GM04504 (cell line): ENCODE measurements around the gene XXYLT1.
A peak's percentile ranks its signal among the peaks of the same experiment; 100 is the strongest.

Source experiments
- DNase-seq: peaks from one replicate; pipeline ENCODE4 v3.0.0-alpha.2; 2012; ENCODE audit warnings: low read depth

The XXYLT1 gene

DNA sequence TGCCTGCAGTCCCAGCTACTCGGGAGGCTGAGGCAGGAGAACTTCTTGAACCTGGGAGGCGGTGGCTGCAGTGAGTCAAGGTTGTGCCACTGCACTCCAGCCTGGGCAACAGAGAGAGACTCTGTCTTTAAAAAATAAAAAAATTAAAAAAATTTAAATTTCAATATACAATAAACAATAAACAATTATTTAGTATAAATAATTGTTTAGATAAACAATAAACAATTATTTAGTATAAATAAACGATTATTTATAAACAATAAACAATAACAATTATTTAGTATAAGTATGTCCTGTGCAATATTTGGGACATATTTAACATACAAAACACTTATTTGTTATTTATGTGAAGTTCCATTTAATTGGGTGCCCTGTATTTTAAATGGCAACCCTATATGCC, 119.6 kb downstream of the XXYLT1 start:
- DNase-seq: no peak

GRCh38 chr3:195150181-195151118, 120.5 kb downstream of the XXYLT1 start:
- DNase-seq: no peak

DNA sequence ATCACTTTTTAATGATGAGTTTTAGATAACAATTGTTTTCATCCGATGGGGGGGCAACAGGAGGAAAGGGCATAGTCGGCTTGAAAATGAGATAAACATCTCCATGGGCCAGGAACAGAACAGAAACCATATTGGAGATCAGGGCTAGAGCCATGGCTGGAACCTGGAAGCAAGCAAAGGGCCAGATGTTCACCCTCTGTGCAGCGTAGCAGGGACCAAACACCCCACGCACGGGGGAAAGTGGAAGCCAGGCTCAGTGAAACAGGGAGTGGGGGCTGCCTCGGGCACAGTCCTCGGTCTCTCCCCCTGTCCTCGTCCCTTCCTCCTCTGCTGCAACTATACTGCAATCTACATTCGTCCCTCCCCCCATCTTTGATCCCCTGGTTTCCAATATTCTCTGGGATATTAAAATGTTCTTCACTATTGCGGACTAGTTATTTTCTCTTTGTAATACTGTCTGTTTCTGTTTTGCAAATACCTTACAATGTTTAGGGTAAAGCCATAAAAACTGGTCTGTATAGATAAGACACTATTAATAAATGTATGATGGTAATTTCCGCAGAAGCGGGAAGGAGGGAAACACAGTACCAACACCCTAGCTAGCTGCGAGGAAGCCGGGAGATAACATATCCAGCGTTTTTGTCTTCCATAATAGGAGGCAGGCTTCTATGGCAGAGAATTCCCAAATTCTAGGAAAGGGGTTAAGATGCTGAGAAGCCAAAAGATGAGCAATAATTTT, 121.5 kb downstream of the XXYLT1 start:
- no peak for DNase-seq

GRCh38 chr3:195148549-195148948, 122.4 kb downstream of the XXYLT1 start:
- peak; percentile 54 for DNase-seq

DNA sequence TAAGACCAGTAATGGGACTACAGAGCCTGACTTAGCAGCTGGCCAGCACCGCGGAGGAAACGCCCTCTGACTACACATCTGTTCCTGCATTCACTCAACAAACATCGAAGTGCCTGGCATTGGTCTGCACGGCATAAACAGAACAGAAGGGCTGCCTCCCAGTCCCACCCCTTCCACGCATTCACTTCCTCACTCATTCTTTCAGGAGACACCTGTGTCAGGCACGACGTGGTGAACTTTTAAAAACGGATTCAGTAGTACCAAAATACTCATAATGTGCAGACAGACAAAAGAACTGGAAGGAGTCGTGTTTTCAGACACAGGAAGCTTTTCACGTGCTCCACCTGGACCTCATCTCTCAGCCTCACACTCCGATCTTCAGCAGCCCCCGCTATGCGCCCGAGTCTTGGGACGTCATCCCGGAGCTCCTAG, 123.3 kb downstream of the XXYLT1 start:
- DNase-seq: no peak

GRCh38 chr3:195146131-195146530, 124.8 kb downstream of the XXYLT1 start:
- no peak for DNase-seq

DNA sequence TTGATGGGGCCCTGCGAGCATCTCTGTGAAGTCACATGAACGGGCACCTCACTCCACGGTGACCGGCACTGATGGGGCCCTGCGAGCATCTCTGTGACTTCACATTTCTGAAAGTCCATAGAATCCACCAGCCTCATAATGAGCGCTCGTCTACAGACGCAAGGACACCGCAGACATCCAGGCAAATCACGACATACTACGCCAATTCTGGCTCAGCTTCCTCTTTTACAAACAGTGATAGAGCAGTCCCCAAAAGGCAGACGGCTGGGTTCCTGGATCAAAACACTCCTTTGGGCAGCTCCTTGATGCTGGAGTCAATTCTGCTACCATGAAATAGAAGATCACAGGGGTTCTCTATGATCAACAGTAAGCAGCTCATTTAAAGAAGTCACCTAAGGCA, 125.4 kb downstream of the XXYLT1 start:
- no peak for DNase-seq

DNA sequence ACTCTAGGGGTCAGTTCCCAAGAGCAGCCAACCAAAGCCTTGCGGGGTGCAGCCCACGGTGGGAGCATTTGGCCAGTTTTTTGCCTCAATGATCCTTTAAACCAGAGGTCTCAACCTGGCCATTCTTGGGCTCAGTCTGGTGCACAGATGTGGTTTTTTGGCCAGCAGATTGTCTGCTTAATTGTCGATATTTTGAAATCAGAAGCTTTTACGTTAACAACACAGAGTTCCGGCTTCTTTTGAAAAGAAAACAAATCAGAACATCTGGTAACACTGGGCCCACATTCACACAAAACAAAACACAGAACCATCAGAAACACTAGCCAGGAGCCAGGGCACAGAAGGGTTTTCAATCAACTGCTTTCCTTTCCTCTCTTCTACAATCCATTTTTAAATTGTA, 127.7 kb downstream of the XXYLT1 start:
- DNase-seq: no peak

DNA sequence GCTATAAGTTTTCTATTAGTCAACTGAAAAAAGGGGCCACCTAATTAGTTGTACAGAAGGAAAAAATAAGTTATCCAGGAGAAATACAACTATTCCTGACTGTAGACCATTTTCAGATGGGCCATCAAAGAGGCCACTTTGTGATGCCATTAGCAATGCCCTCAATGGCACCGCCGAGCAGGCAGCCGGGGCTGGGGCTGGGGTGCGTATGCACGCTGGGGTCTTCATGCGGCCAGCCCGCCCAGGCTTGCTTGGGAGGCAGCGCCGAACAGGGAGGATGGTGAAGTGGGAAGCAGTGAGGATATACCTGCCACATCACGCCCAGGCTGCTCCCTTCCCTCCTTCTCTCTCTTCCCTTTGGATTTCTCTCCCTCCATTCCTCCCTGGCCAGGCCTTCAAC, 128.4 kb downstream of the XXYLT1 start:
- DNase-seq: no peak

- no peak for DNase-seq
Measured at GRCh38 chr3:195140816-195141793, 129.9 kb downstream of the XXYLT1 start.

DNA sequence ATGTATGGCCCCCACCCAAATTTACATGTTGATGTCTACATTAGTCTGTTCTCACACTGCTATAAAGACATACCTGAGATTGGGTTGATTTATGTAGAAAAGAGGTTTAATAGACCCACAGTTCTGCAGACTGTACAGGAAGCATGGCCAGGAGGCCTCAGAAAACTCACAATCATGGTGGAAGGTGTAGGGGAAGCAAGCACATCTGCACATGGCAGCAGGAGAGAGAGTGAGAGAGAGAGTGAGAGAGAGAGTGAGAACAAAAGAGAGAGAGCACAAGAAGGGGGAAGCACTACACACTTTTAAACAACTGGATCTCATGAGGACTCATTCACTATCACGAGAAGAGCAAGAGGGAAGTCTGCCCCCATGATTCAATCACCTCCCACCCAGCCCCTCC, 130.5 kb downstream of the XXYLT1 start:
- DNase-seq: no peak

DNA sequence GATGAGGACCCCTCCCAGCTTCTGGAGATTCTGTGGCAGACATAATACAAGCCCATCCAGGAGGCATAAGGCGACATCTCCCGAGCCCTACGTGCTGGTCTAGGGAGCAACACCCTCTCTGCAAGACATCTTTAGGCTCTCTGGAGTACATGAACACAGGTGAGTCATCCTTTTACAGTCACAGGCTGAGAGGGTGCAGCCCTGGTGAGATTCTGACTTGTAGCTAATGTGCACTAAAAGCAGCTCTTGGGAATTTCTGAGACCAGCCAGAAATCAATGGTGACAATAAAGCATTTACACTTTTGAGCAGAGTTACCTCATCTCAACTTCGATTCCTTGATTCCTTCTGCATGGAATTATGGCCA, 131.1 kb downstream of the XXYLT1 start:
- no peak for DNase-seq

DNA sequence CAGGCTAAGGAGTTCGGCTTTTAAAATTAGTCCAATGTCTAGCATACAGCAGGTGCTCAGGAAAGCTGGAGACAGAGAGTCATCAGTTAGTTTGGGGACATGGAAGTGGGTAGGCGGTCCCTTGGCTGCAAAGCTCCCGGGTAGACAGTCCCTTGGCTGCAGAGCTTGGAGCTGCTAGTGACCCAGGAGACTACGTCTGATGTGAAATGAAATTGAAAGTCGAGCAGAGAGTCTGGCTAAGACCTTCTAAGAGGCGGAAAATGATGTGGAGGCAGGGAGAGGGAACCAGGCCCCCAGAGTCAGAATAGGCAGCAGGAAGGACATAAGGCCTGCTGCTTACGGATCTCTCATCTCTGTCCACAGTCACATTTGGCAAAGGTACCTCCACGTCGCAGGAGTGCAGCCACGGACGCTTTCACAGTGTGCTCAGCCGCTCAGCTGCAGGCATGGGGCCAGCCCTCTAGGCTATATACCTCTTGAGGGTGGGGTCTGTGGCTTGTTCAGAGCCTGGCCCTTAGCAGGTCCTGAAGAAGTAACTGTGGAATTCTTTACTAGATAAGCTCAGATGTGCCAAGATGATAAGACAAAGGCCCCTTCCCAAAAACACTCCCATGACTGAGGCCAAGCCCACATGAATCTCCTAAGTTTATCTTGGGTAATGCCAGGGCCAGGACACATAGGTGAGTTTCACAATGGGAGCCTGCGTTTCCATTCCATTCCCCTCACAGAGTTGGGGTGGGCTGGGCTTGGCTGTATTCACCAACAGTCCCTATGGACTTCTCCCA, 131.7 kb downstream of the XXYLT1 start:
- DNase-seq: no peak

GRCh38 chr3:195137638-195138588, 133.0 kb downstream of the XXYLT1 start:
- DNase-seq: no peak

DNA sequence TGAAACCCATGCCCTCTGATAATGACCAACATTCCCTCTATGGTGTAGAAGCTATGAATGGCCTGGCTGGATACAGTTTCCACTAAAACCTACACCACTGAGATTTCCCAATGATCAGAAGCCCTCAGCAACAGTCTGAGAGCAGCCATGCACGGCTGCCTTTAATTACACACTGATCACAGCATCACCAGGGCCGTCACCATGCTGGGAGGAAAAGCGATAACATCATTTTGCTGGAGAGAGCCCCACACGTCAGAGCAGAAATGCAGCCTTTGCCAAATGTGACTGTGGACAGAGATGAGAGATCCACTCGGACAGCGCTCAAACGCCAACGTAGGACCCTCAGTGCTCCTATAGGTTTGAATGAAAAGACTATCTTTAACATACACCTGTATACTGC, 135.0 kb downstream of the XXYLT1 start:
- DNase-seq: no peak

DNA sequence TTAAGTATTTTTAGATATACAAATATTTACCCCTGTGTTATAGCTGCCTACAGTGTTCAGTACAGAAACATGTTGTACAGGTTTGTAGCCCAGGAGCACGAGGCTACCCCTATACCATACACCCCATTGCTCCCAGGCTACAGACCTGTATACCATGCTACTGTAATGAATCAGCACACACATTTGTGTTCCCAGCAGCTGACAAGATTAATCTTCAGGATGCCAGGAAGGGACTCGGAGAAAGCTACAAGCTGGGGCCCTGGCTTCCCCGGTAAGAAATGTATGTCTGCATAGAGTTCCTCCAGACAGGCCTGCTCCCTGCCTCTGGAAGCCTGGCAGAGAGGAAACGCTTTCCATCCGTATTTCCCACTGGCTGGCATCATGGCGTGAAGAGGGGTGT, 136.5 kb downstream of the XXYLT1 start:
- DNase-seq: no peak

DNA sequence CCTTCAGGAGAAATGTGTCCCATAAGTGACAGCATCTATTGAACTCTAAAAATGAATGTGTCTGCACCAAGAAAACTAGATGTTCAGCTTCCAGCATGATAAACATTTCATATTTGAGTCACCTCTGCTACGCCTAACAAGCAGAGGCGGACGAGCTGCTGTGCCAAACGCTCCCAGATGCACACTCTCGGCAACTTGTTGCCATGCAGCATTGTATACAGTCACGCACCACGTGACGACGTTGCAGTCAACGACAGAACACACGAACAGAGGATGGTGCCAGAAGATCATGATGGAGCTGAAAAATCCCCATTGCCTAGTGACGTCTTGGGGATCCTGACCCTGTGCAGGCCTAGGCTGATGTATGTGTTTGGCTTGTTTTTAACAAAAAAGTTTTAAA, 137.5 kb downstream of the XXYLT1 start:
- peak; percentile 93 for DNase-seq

DNA sequence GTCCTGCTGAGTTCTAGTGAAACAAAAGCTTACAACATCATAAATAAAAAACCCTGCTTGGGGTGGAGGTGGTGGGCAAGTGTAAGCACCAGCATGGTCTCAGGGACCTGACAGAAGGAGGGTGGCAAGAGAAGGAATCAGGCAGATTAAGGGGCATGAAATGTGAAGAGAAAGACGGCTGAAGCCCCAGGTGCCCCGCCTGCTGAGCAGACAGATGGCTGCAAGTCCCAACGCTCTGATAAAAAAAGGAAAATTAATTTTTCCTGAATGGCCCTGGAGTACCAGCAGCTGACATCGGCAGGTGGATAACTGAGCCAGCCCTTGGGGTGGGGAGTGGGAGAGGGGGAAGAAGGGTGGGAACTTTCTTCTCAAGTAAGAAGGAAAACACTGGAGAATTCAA, 137.9 kb downstream of the XXYLT1 start:
- DNase-seq: no peak

DNA sequence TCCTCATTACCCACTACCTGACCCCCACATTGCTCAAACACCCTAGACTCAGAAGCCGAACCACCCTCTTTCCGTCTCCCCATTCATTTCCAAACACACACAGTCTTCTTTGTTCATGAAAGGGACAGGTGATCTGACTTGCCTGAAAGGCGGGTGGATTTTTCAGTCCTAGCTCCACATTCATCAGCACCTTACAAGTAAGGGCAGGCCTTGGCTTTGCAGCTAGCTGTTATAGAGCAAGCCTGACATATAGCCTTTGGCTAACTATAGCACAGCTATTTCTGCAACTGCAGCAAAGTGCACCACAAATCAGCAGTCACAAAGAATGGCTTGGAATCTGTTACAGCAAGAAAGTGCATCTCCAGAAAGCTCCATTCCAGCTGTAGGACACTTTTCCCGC, 139.8 kb downstream of the XXYLT1 start:
- DNase-seq: no peak
